H1 (cell line): ENCODE results near the gene SCN4A. TPM values are rescaled to one million over a fixed set of nuclear protein-coding genes. Genes with fewer than 3 reads are reported as not detected.

Source experiments
- ATF2 ChIP-seq: IDR thresholded peaks from 2 replicates; pipeline ENCODE4 v1.6.1; 2012; ENCODE audit warnings: low read length, inconsistent platforms
- BACH1 ChIP-seq: IDR thresholded peaks from 2 replicates; pipeline ENCODE4 v1.6.1; 2012; ENCODE audit warnings: low read length, improper control_type of control experiment
- CEBPB ChIP-seq: IDR thresholded peaks from 2 replicates; pipeline ENCODE4 v1.6.1; 2012; ENCODE audit warnings: low read depth, low read length
- CTCF ChIP-seq, 3 experiments: IDR thresholded peaks; 1 replicate in 2 of 3; 2 replicates in 1 of 3; pipeline versions ENCODE4 v1.5.1 to v1.6.1; 2011; ENCODE audit warnings: low read length in 3 of 3, mild to moderate bottlenecking in 3 of 3, inconsistent platforms in 2 of 3, low read depth in 1 of 3, moderate library complexity in 1 of 3; ENCODE audit not compliant: insufficient read depth in 1 of 3; ENCODE audit errors: control extremely low read depth in 1 of 3
- EZH2 ChIP-seq: fragments of 200-600 bp; sonication (generic); IDR thresholded peaks from 2 replicates; pipeline ENCODE4 v1.7.1; 2012; ENCODE audit warnings: low read depth, mild to moderate bottlenecking, moderate library complexity, low read length, inconsistent platforms; ENCODE audit not compliant: severe bottlenecking
- FOSL1 ChIP-seq: IDR thresholded peaks from 2 replicates; pipeline ENCODE4 v1.6.1; 2011; ENCODE audit warnings: mild to moderate bottlenecking, low read depth, low read length, moderate library complexity; ENCODE audit not compliant: insufficient read depth
- GTF2F1 ChIP-seq: IDR thresholded peaks from 2 replicates; pipeline ENCODE4 v1.6.1; 2012; ENCODE audit warnings: low read depth, low read length, improper control_type of control experiment, borderline replicate concordance
- HDAC2 ChIP-seq, 2 experiments: fragments of 300-600 bp in 1 of 2; sonication (generic) in 1 of 2; IDR thresholded peaks; 2 replicates each; pipeline ENCODE4 v1.6.1; 2011 to 2012; ENCODE audit warnings: low read depth in 2 of 2, low read length in 2 of 2, mild to moderate bottlenecking in 2 of 2, moderate library complexity in 2 of 2, borderline replicate concordance in 1 of 2, inconsistent platforms in 1 of 2
- JUND ChIP-seq: IDR thresholded peaks from 2 replicates; pipeline ENCODE4 v1.6.1; 2011; ENCODE audit warnings: mild to moderate bottlenecking, improper control_type of control experiment, low read length
- KDM5A ChIP-seq: fragments of 200-600 bp; IDR thresholded peaks from 2 replicates; pipeline ENCODE4 v1.7.1; 2012; ENCODE audit warnings: mild to moderate bottlenecking, low read length, inconsistent platforms, mixed read lengths
- POLR2A ChIP-seq, 2 experiments: IDR thresholded peaks; 1 replicate in 1 of 2; 2 replicates in 1 of 2; pipeline ENCODE4 v1.6.1; 2011; ENCODE audit warnings: low read depth in 2 of 2, low read length in 2 of 2, mild to moderate bottlenecking in 2 of 2; ENCODE audit errors: control extremely low read depth in 1 of 2
- RFX5 ChIP-seq: IDR thresholded peaks from 2 replicates; pipeline ENCODE4 v1.6.1; 2011; ENCODE audit warnings: low read depth, low read length, improper control_type of control experiment, borderline replicate concordance
- RNF2 ChIP-seq: fragments of 200-900, 300-1000 bp; sonication (generic); IDR thresholded peaks from 2 replicates; pipeline ENCODE4 v1.7.1; 2016; ENCODE audit warnings: borderline replicate concordance, low read depth, mild to moderate bottlenecking, antibody characterized with exemption, low read length; ENCODE audit not compliant: poor library complexity, severe bottlenecking; ENCODE audit errors: missing control alignments
- RXRA ChIP-seq: IDR thresholded peaks from 2 replicates; pipeline ENCODE4 v1.6.1; 2011; ENCODE audit warnings: low read depth, mild to moderate bottlenecking, low read length, moderate library complexity; ENCODE audit not compliant: insufficient read depth
- TAF1 ChIP-seq: IDR thresholded peaks from 2 replicates; pipeline ENCODE4 v1.6.1; 2011; ENCODE audit warnings: mild to moderate bottlenecking, low read depth, low read length
- TAF7 ChIP-seq: optimal IDR thresholded peaks from 2 replicates; pipeline ENCODE3; 2011; ENCODE audit warnings: low read depth, mild to moderate bottlenecking, inconsistent platforms, low read length, moderate library complexity, borderline replicate concordance
- USF2 ChIP-seq: IDR thresholded peaks from 2 replicates; pipeline ENCODE4 v1.6.1; 2011; ENCODE audit warnings: low read length, improper control_type of control experiment
- polyA plus RNA-seq, 7 experiments: library from polyadenylated mRNA; depleted of rRNA in 3 of 7; stranded (reverse) in 5 of 7; unstranded in 2 of 7; fragments of >200 nt in 5 of 7; fragments of 200-250 nt in 2 of 7; gene quantifications; 1 replicate in 5 of 7; 2 replicates in 1 of 7; 4 replicates in 1 of 7; pipeline versions ENCODE4 v1.2.1 to v1.2.3, GENCODE V29; 2011 to 2013; ENCODE audit warnings: missing spikeins in 2 of 7, mixed read lengths in 2 of 7
- total RNA-seq: library from RNA; stranded (reverse); fragmentation: NEBNext Ultra II Directional; extraction: Animal tissue kit (Norgen Biotek cat#: 25700); gene quantifications from 2 replicates; pipeline ENCODE4 v1.2.1, GENCODE V29; 2021

Gene SCN4A
- total and polyA plus RNA-seq, 2 of the 8 experiments (the other 6 are each of a cell fraction or from before 2014, with no cell fraction given) = 5.0 to 8.5 TPM

- TF ChIP-seq GTF2F1 (no peak), CEBPB (peak; percentile 93), EZH2 (no peak), CTCF (IDR thresholded peaks at IDR 0.05; ENCODE audit: control extremely low read depth in 1 of 3, insufficient read depth in 1 of 3, low read depth in 1 of 3, low read length in 3 of 3) (no peak), RXRA (no peak), TAF7 (peak; percentile 27), KDM5A (no peak), ATF2 (peak; percentile 32; the same call in 1 of the 2 replicates), RNF2 (no peak), RFX5 (no peak), HDAC2 (IDR thresholded peaks at IDR 0.05; ENCODE audit: borderline replicate concordance in 1 of 2, low read depth in 2 of 2, low read length in 2 of 2) (no peak), TAF1 (peak; percentile 58; the same call in 1 of the 2 replicates), BACH1 (no peak), USF2 (peak; percentile 61; the same call in 1 of the 2 replicates), FOSL1 (no peak), JUND (peak; percentile 86), POLR2A (IDR thresholded peaks at IDR 0.05; ENCODE audit: control extremely low read depth in 1 of 2, low read depth in 2 of 2, low read length in 2 of 2) (peak in 1 of 2 experiments; percentile 65; a peak in 2 of 3 replicates)
These were observed 11.1 kb downstream of the SCN4A start (continued) for GRCh38 chr17:63961355-63962212.
